H1 (cell line): Measurements from ENCODE around the gene POGZ. TPM values are rescaled to one million over a fixed set of nuclear protein-coding genes. Genes with fewer than 3 reads are reported as not detected.

Experiments
- CHD2 ChIP-seq: IDR thresholded peaks from 2 replicates; pipeline ENCODE4 v1.6.1; 2012; ENCODE audit warnings: low read length, improper control_type of control experiment
- GABPA ChIP-seq: IDR thresholded peaks from 2 replicates; pipeline ENCODE4 v1.6.1; 2011; ENCODE audit warnings: mild to moderate bottlenecking, low read length, moderate library complexity, borderline replicate concordance; ENCODE audit not compliant: insufficient read depth
- MAFK ChIP-seq: IDR thresholded peaks from 2 replicates; pipeline ENCODE4 v1.6.1; 2012; ENCODE audit warnings: low read depth, mild to moderate bottlenecking, improper control_type of control experiment, low read length
- NANOG ChIP-seq: IDR thresholded peaks from 2 replicates; pipeline ENCODE4 v1.6.1; 2011; ENCODE audit warnings: low read length, low read depth, mild to moderate bottlenecking, inconsistent platforms; ENCODE audit not compliant: insufficient read depth, poor library complexity, severe bottlenecking
- SIN3A ChIP-seq, 2 experiments: IDR thresholded peaks in 1 of 2; conservative IDR thresholded peaks in 1 of 2; 2 replicates each; pipeline ENCODE4 v1.6.1; 2011 to 2012; ENCODE audit warnings: low read length in 2 of 2, improper control_type of control experiment in 1 of 2, low read depth in 1 of 2, mild to moderate bottlenecking in 1 of 2
- SP1 ChIP-seq: IDR thresholded peaks from 2 replicates; pipeline ENCODE4 v1.6.1; 2011; ENCODE audit warnings: low read depth, low read length
- polyA plus RNA-seq, 7 experiments: library from polyadenylated mRNA; depleted of rRNA in 3 of 7; stranded (reverse) in 5 of 7; unstranded in 2 of 7; fragments of >200 nt in 5 of 7; fragments of 200-250 nt in 2 of 7; gene quantifications; 1 replicate in 5 of 7; 2 replicates in 1 of 7; 4 replicates in 1 of 7; pipeline versions ENCODE4 v1.2.1 to v1.2.3, GENCODE V29; 2011 to 2013; ENCODE audit warnings: missing spikeins in 2 of 7, mixed read lengths in 2 of 7
- total RNA-seq: library from RNA; stranded (reverse); fragmentation: NEBNext Ultra II Directional; extraction: Animal tissue kit (Norgen Biotek cat#: 25700); gene quantifications from 2 replicates; pipeline ENCODE4 v1.2.1, GENCODE V29; 2021
- TF ChIP-seq, protein P1 (sequence below): IDR thresholded peaks from 2 replicates; pipeline ENCODE4 v1.6.1; 2011; ENCODE audit warnings: low read length, improper control_type of control experiment
- TF ChIP-seq, protein P2 (sequence below): IDR thresholded peaks from 2 replicates; pipeline ENCODE4 v1.6.1; 2012; ENCODE audit warnings: inconsistent platforms

The POGZ gene
- total and polyA plus RNA-seq, 2 of the 8 experiments (the other 6 are each of a cell fraction or from before 2014, with no cell fraction given): 66.4 to 105 TPM

GRCh38 chr1:151474745-151475144 lies 15.5 kb upstream of the POGZ start (continued):
- TF ChIP-seq, protein P1, sequence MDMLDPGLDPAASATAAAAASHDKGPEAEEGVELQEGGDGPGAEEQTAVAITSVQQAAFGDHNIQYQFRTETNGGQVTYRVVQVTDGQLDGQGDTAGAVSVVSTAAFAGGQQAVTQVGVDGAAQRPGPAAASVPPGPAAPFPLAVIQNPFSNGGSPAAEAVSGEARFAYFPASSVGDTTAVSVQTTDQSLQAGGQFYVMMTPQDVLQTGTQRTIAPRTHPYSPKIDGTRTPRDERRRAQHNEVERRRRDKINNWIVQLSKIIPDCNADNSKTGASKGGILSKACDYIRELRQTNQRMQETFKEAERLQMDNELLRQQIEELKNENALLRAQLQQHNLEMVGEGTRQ: no peak
- no peak for TF ChIP-seq SP1
- no peak for TF ChIP-seq SIN3A (conservative IDR thresholded peaks at IDR 0.05 in 1 of 2, IDR thresholded peaks at IDR 0.05 in 1 of 2; ENCODE audit: low read depth in 1 of 2, low read length in 2 of 2)
- no peak for TF ChIP-seq CHD2
- no peak for TF ChIP-seq GABPA
- no peak for TF ChIP-seq MAFK
- TF ChIP-seq NANOG: no peak
- TF ChIP-seq, protein P2, sequence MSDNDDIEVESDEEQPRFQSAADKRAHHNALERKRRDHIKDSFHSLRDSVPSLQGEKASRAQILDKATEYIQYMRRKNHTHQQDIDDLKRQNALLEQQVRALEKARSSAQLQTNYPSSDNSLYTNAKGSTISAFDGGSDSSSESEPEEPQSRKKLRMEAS: no peak
